ENCODE results near the gene DLL4. TPM values are rescaled to one million over a fixed set of nuclear protein-coding genes. Genes with fewer than 3 reads are reported as not detected.

DLL4 gene
- total and polyA plus RNA-seq, 10 of the 15 experiments (the other 5 are each of a cell fraction or from before 2014, with no cell fraction given): 0.04 to 0.16 (median 0.09) TPM; not detected in 6

DNA sequence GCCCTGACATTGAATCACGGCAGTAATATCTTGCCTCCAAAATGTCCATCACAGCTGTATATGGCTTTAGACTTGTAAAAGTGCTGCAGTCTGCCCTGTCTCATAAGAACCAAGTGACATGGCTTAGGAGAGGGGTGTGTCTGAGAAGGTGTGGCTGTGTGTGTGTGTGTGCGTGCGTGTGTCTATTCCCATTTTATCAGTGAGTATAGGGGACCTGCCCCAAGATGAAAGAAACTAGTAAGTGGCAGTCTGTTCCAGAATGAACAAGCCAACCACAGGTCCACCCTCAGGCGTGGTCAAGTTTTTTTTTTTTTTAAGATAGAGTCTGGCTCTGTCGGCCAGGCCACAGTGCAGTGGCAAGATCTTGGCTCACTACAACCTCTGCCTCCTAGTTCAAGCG lies 49.5 kb upstream of the DLL4 start (continued):
- TF ChIP-seq SUZ12 (IDR thresholded peaks at IDR 0.05; ENCODE audit: unreplicated experiment) (no peak), SMAD1 (IDR thresholded peaks at IDR 0.05; ENCODE audit: low read depth, partially characterized antibody) (no peak), ZNF622 (IDR thresholded peaks at IDR 0.05) (no peak), NFXL1 (IDR thresholded peaks at IDR 0.05; ENCODE audit: borderline replicate concordance) (no peak), RAD21 (IDR thresholded peaks at IDR 0.05; ENCODE audit: insufficient read depth, low read depth, low read length) (no peak), ETV6 (conservative IDR thresholded peaks at IDR 0.05 in 1 of 2, IDR thresholded peaks at IDR 0.05 in 1 of 2; ENCODE audit: borderline replicate concordance in 1 of 2, low read depth in 1 of 2) (no peak), LARP7 (IDR thresholded peaks at IDR 0.05) (no peak), PAX5 (IDR thresholded peaks at IDR 0.05; ENCODE audit: borderline replicate concordance, low read depth, low read length) (no peak), TARDBP (IDR thresholded peaks at IDR 0.05; ENCODE audit: borderline replicate concordance) (no peak), RCOR1 (conservative IDR thresholded peaks at IDR 0.05; ENCODE audit: low read depth, low read length) (no peak), RBBP5 (conservative IDR thresholded peaks at IDR 0.05) (no peak), BCL11A (IDR thresholded peaks at IDR 0.05; ENCODE audit: low read depth, low read length) (no peak), ZNF207 (IDR thresholded peaks at IDR 0.05; ENCODE audit: borderline replicate concordance) (no peak), RB1 (IDR thresholded peaks at IDR 0.05; ENCODE audit: borderline replicate concordance) (no peak), FOS (IDR thresholded peaks at IDR 0.05; ENCODE audit: borderline replicate concordance, extremely low read depth, insufficient read length) (no peak), NRF1 (conservative IDR thresholded peaks at IDR 0.05; ENCODE audit: low read depth, low read length) (no peak)
- TF ChIP-seq, protein P1, sequence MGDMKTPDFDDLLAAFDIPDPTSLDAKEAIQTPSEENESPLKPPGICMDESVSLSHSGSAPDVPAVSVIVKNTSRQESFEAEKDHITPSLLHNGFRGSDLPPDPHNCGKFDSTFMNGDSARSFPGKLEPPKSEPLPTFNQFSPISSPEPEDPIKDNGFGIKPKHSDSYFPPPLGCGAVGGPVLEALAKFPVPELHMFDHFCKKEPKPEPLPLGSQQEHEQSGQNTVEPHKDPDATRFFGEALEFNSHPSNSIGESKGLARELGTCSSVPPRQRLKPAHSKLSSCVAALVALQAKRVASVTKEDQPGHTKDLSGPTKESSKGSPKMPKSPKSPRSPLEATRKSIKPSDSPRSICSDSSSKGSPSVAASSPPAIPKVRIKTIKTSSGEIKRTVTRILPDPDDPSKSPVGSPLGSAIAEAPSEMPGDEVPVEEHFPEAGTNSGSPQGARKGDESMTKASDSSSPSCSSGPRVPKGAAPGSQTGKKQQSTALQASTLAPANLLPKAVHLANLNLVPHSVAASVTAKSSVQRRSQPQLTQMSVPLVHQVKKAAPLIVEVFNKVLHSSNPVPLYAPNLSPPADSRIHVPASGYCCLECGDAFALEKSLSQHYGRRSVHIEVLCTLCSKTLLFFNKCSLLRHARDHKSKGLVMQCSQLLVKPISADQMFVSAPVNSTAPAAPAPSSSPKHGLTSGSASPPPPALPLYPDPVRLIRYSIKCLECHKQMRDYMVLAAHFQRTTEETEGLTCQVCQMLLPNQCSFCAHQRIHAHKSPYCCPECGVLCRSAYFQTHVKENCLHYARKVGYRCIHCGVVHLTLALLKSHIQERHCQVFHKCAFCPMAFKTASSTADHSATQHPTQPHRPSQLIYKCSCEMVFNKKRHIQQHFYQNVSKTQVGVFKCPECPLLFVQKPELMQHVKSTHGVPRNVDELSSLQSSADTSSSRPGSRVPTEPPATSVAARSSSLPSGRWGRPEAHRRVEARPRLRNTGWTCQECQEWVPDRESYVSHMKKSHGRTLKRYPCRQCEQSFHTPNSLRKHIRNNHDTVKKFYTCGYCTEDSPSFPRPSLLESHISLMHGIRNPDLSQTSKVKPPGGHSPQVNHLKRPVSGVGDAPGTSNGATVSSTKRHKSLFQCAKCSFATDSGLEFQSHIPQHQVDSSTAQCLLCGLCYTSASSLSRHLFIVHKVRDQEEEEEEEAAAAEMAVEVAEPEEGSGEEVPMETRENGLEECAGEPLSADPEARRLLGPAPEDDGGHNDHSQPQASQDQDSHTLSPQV (IDR thresholded peaks at IDR 0.05): no peak
- TF ChIP-seq, protein P2, sequence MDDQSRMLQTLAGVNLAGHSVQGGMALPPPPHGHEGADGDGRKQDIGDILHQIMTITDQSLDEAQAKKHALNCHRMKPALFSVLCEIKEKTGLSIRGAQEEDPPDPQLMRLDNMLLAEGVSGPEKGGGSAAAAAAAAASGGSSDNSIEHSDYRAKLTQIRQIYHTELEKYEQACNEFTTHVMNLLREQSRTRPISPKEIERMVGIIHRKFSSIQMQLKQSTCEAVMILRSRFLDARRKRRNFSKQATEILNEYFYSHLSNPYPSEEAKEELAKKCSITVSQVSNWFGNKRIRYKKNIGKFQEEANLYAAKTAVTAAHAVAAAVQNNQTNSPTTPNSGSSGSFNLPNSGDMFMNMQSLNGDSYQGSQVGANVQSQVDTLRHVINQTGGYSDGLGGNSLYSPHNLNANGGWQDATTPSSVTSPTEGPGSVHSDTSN (IDR thresholded peaks at IDR 0.05; ENCODE audit: insufficient replicate concordance, low read depth, low read length): no peak
- TF ChIP-seq, protein P3, sequence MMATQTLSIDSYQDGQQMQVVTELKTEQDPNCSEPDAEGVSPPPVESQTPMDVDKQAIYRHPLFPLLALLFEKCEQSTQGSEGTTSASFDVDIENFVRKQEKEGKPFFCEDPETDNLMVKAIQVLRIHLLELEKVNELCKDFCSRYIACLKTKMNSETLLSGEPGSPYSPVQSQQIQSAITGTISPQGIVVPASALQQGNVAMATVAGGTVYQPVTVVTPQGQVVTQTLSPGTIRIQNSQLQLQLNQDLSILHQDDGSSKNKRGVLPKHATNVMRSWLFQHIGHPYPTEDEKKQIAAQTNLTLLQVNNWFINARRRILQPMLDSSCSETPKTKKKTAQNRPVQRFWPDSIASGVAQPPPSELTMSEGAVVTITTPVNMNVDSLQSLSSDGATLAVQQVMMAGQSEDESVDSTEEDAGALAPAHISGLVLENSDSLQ (IDR thresholded peaks at IDR 0.05): 0 out of 2 replicates have a peak, but pooled peaks have one; percentile 5
- TF ChIP-seq, protein P4, sequence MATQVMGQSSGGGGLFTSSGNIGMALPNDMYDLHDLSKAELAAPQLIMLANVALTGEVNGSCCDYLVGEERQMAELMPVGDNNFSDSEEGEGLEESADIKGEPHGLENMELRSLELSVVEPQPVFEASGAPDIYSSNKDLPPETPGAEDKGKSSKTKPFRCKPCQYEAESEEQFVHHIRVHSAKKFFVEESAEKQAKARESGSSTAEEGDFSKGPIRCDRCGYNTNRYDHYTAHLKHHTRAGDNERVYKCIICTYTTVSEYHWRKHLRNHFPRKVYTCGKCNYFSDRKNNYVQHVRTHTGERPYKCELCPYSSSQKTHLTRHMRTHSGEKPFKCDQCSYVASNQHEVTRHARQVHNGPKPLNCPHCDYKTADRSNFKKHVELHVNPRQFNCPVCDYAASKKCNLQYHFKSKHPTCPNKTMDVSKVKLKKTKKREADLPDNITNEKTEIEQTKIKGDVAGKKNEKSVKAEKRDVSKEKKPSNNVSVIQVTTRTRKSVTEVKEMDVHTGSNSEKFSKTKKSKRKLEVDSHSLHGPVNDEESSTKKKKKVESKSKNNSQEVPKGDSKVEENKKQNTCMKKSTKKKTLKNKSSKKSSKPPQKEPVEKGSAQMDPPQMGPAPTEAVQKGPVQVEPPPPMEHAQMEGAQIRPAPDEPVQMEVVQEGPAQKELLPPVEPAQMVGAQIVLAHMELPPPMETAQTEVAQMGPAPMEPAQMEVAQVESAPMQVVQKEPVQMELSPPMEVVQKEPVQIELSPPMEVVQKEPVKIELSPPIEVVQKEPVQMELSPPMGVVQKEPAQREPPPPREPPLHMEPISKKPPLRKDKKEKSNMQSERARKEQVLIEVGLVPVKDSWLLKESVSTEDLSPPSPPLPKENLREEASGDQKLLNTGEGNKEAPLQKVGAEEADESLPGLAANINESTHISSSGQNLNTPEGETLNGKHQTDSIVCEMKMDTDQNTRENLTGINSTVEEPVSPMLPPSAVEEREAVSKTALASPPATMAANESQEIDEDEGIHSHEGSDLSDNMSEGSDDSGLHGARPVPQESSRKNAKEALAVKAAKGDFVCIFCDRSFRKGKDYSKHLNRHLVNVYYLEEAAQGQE (IDR thresholded peaks at IDR 0.05; ENCODE audit: low read depth, low read length): no peak
- TF ChIP-seq, protein P5, sequence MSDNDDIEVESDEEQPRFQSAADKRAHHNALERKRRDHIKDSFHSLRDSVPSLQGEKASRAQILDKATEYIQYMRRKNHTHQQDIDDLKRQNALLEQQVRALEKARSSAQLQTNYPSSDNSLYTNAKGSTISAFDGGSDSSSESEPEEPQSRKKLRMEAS (IDR thresholded peaks at IDR 0.05; ENCODE audit: low read depth, low read length): no peak

Data from GM12878 (cell line).